IMR-90 (cell line): Measurements from ENCODE around the gene MYOCD. TPM values are rescaled to one million over a fixed set of nuclear protein-coding genes. Genes with fewer than 3 reads are reported as not detected.
A peak's percentile ranks its signal among the peaks of the same experiment; 100 is the strongest.

ENCODE experiments used
- ATAC-seq: fragments of 200-7000 bp; cut with Tn5 transposase; 2 replicates; pipeline ENCODE4 v1.9.1; 2020; ENCODE audit warnings: low read depth, mild to moderate bottlenecking, moderate library complexity
- BruUV-seq: library from RNA; stranded (reverse); fragments of 400-500 nt; replicated peaks from 2 replicates; lab custom pipeline; 2021; lab: Mats Ljungman, UMichigan
- CTCF ChIA-PET: fragments of 300-600 bp; formaldehyde crosslinking; extraction: SDS; loops from one replicate; lab custom pipeline; 2021; ENCODE audit warnings: antibody characterized with exemption; lab: Yijun Ruan, JAX
- POLR2A ChIA-PET: fragments of 300-600 bp; sonication (Branson Sonifier 250); formaldehyde crosslinking; loops from one replicate; lab custom pipeline; 2022; ENCODE audit warnings: antibody characterized with exemption; ENCODE audit not compliant: unreplicated experiment; lab: Charles Lee
- DNase-seq: peaks from one replicate; pipeline ENCODE4 v3.0.0; 2013
- H2AFZ ChIP-seq: replicated peaks from 2 replicates; pipeline ENCODE3; 2013; ENCODE audit warnings: low read length, mild to moderate bottlenecking; ENCODE audit not compliant: poor library complexity
- H2AK5ac ChIP-seq: 2 replicates; pipeline ENCODE4 v1.6.1; 2013; ENCODE audit warnings: low read depth, low read length, inconsistent platforms
- H2AK9ac ChIP-seq: replicated peaks from 2 replicates; pipeline ENCODE3; 2013; ENCODE audit warnings: mild to moderate bottlenecking, low read depth, low read length, moderate library complexity; ENCODE audit not compliant: poor library complexity
- H2BK120ac ChIP-seq: 2 replicates; pipeline ENCODE4 v1.6.1; 2013; ENCODE audit warnings: low read depth, low read length, inconsistent platforms
- H2BK15ac ChIP-seq: 3 replicates; pipeline ENCODE4 v1.6.1; 2013; ENCODE audit warnings: low read depth, low read length, inconsistent platforms
- H2BK20ac ChIP-seq: 2 replicates; pipeline ENCODE4 v1.6.1; 2013; ENCODE audit warnings: low read depth, mild to moderate bottlenecking, inconsistent platforms, low read length, moderate library complexity
- H2BK5ac ChIP-seq: 2 replicates; pipeline ENCODE4 v1.6.1; 2013; ENCODE audit warnings: mild to moderate bottlenecking, low read depth, low read length, inconsistent platforms; ENCODE audit not compliant: poor library complexity, severe bottlenecking
- H3K14ac ChIP-seq: replicated peaks from 2 replicates; pipeline ENCODE4 v1.6.1; 2013; ENCODE audit warnings: low read depth, low read length, inconsistent platforms
- H3K18ac ChIP-seq: 2 replicates; pipeline ENCODE4 v1.6.1; 2013; ENCODE audit warnings: low read depth, low read length, control low read depth
- H3K23ac ChIP-seq: 2 replicates; pipeline ENCODE4 v1.6.1; 2013; ENCODE audit warnings: low read depth, low read length, inconsistent platforms
- H3K27ac ChIP-seq: 2 replicates; pipeline ENCODE4 v1.5.1; 2013; ENCODE audit warnings: mild to moderate bottlenecking, control low read depth, low read length; ENCODE audit not compliant: insufficient read depth
- H3K27me3 ChIP-seq: 2 replicates; pipeline ENCODE4 v1.6.1; 2013; ENCODE audit warnings: low read length; ENCODE audit not compliant: control insufficient read depth, insufficient read depth
- H3K36me3 ChIP-seq: 2 replicates; pipeline ENCODE4 v1.6.1; 2013; ENCODE audit warnings: low read length, mixed read lengths; ENCODE audit not compliant: control insufficient read depth, insufficient read depth
- H3K4ac ChIP-seq: 2 replicates; pipeline ENCODE4 v1.6.1; 2013; ENCODE audit warnings: low read depth, low read length, inconsistent platforms
- H3K4me1 ChIP-seq: 2 replicates; pipeline ENCODE4 v1.6.1; 2013; ENCODE audit warnings: low read length, mixed read lengths; ENCODE audit not compliant: control insufficient read depth, insufficient read depth
- H3K4me2 ChIP-seq: 2 replicates; pipeline ENCODE4 v1.6.1; 2013; ENCODE audit warnings: low read depth, mild to moderate bottlenecking, control low read depth, low read length, moderate library complexity
- H3K4me3 ChIP-seq: 2 replicates; pipeline ENCODE4 v1.5.1; 2013; ENCODE audit warnings: low read depth, mild to moderate bottlenecking, control low read depth, low read length, moderate library complexity; ENCODE audit not compliant: insufficient read depth
- H3K56ac ChIP-seq: 2 replicates; pipeline ENCODE4 v1.6.1; 2013; ENCODE audit warnings: low read length, inconsistent platforms; ENCODE audit not compliant: insufficient read depth; ENCODE audit errors: extremely low read depth
- H3K79me1 ChIP-seq, 2 experiments: 2 replicates each; pipeline ENCODE4 v1.6.1; 2013; ENCODE audit warnings: low read length in 2 of 2, inconsistent platforms in 1 of 2, low read depth in 1 of 2
- H3K9ac ChIP-seq: 2 replicates; pipeline ENCODE4 v1.6.1; 2013; ENCODE audit warnings: low read depth, low read length, control low read depth
- H3K9me1 ChIP-seq: 2 replicates; pipeline ENCODE4 v1.6.1; 2013; ENCODE audit warnings: low read length, inconsistent platforms; ENCODE audit not compliant: insufficient read depth
- H3K9me3 ChIP-seq: 2 replicates; pipeline ENCODE4 v1.6.1; 2013; ENCODE audit warnings: low read length; ENCODE audit not compliant: control insufficient read depth, insufficient read depth
- H4K20me1 ChIP-seq: 2 replicates; pipeline ENCODE4 v1.6.1; 2013; ENCODE audit warnings: low read length, inconsistent platforms; ENCODE audit not compliant: insufficient read depth
- H4K5ac ChIP-seq: 2 replicates; pipeline ENCODE4 v1.6.1; 2013; ENCODE audit warnings: mild to moderate bottlenecking, low read depth, low read length, control low read depth
- H4K8ac ChIP-seq, 2 experiments: 2 replicates each; pipeline ENCODE4 v1.6.1; 2013; ENCODE audit warnings: low read depth in 2 of 2, low read length in 2 of 2, control low read depth in 1 of 2, inconsistent platforms in 1 of 2
- H4K91ac ChIP-seq: 2 replicates; pipeline ENCODE4 v1.6.1; 2013; ENCODE audit warnings: low read depth, low read length, inconsistent platforms; ENCODE audit not compliant: insufficient read depth
- CEBPB ChIP-seq: IDR thresholded peaks from 2 replicates; pipeline ENCODE4 v1.6.1; 2012; ENCODE audit warnings: low read depth, low read length, improper control_type of control experiment
- CHD1 ChIP-seq: IDR thresholded peaks from 2 replicates; pipeline ENCODE4 v1.6.1; 2012; ENCODE audit warnings: low read depth, low read length, improper control_type of control experiment
- USF2 ChIP-seq: fragments of 150-350 bp; IDR thresholded peaks from 2 replicates; pipeline ENCODE4 v1.6.1; 2017; ENCODE audit warnings: mild to moderate bottlenecking, antibody characterized with exemption, low read length, low read depth
- WGBS, 2 experiments: methylation state at CpG; one replicate each; pipeline versions ENCODE4 v1.1.5 to v1.1.7; 2013; ENCODE audit warnings: missing lambda C conversion rate in 2 of 2; ENCODE audit not compliant: insufficient read length in 1 of 2; ENCODE audit errors: extremely low coverage in 2 of 2; 5-methylcytosine and 5-hydroxymethylcytosine counted together
- dilution Hi-C: fragments of 300-500 bp; cut with HindIII; formaldehyde crosslinking; loops from one replicate; pipeline ENCODE4 v1.14.3; 2018; ENCODE audit warnings: low sequenced_read_pairs; ENCODE audit not compliant: unreplicated experiment
- in situ Hi-C: fragments of 300-500 bp; cut with MboI; formaldehyde crosslinking; loops from 3 replicates; pipeline ENCODE4 v1.14.3; 2019; ENCODE audit warnings: low sequenced_read_pairs, inconsistent platforms, mixed read lengths
- intact Hi-C: fragments of 100-400 bp; cut with micrococcal nuclease; formaldehyde crosslinking; loops from 2 replicates; pipeline ENCODE4 v1.10.0; 2022
- polyA plus RNA-seq, 3 experiments: library from polyadenylated mRNA; depleted of rRNA; stranded (reverse); fragments of >200 nt; gene quantifications; 2 replicates each; pipeline ENCODE4 v1.2.3, GENCODE V29; 2012; ENCODE audit warnings: low replicate concordance in 1 of 3
- total RNA-seq: library from RNA; depleted of rRNA; stranded (reverse); fragments of >200 nt; gene quantifications from 2 replicates; pipeline ENCODE4 v1.2.3, GENCODE V29; 2012

The MYOCD gene
- total and polyA plus RNA-seq, 2 of the 4 experiments (the other 2 are of a cell fraction), result 10.6 to 20.1 TPM

GRCh38 chr17:12641084-12641483, 24.6 kb upstream of the MYOCD start:
- TF ChIP-seq CHD1 (no peak), USF2 (no peak), CEBPB (no peak)
- Histone ChIP-seq H4K91ac (no peak overlapping the region), H3K36me3 (no peaks in the 10 kb centered on the region), H3K4me1 (peaks cover 7% of the 10 kb centered on the region), H2AK5ac (no peak overlapping the region), H3K9me1 (peaks cover 3% of the 10 kb centered on the region; the same call in 1 of the 2 replicates), H3K4ac (peak overlapping the region; percentile 2; the same call in 1 of the 2 replicates), H2BK15ac (no peak overlapping the region), H3K18ac (no peak overlapping the region), H3K27ac (no peak overlapping the region), H2BK20ac (peak overlapping the region; percentile 29; the same call in 1 of the 2 replicates), H3K56ac (no peak overlapping the region), H4K5ac (no peak overlapping the region), H3K9me3 (no peaks in the 10 kb centered on the region), H3K4me2 (no peak overlapping the region), H4K20me1 (no peaks in the 10 kb centered on the region), H3K9ac (no peak overlapping the region), H2AFZ (no peak overlapping the region), H2BK5ac (no peak overlapping the region), H3K23ac (no peak overlapping the region), H2AK9ac (no peak overlapping the region), H2BK120ac (no peak overlapping the region), H3K27me3 (no peaks in the 10 kb centered on the region), H4K8ac (no peak overlapping the region), H3K14ac (no peak overlapping the region), H3K4me3 (no peak overlapping the region), H3K79me1 (no peaks in the 10 kb centered on the region)
- dilution Hi-C loops (no loop called here), in situ Hi-C loops (no loop called here), intact Hi-C loops (no loop called here)
- WGBS, 2 experiments, result no CpG with 5 or more reads among the region's 2 CpGs
- no peak for ATAC-seq
- no TSS peak for BruUV-seq
- no peak for DNase-seq
- ChIA-PET CTCF (no interaction called here), POLR2A (no interaction called here)
